Erythroblast (primary cell): ENCODE measurements around the gene KCNQ2.

Source experiments
- DNase-seq, 2 experiments: peaks; one replicate each; lab custom pipeline; 2025; lab: John Stamatoyannopoulos, UW
- GATA1 ChIP-seq: IDR thresholded peaks from 2 replicates; pipeline ENCODE4 v1.6.1; 2011; ENCODE audit warnings: low read depth, mild to moderate bottlenecking, control low read depth, low read length, moderate library complexity
- POLR2A ChIP-seq: IDR thresholded peaks from 2 replicates; pipeline ENCODE4 v1.6.1; 2011; ENCODE audit warnings: mild to moderate bottlenecking, low read length

KCNQ2 gene

GRCh38 chr20:63429992-63430391 lies 42.5 kb downstream of the KCNQ2 start:
- DNase-seq: no peak
- no peak for TF ChIP-seq POLR2A
- no peak for TF ChIP-seq GATA1

- TF ChIP-seq POLR2A: no peak
- TF ChIP-seq GATA1: no peak
Observed at GRCh38 chr20:63428906-63429575, 43.4 kb downstream of the KCNQ2 start.

GRCh38 chr20:63427724-63428330 lies 44.6 kb downstream of the KCNQ2 start:
- DNase-seq: no peak
- no peak for TF ChIP-seq GATA1
- TF ChIP-seq POLR2A: no peak

More at GRCh38 chr20:63428906-63429575, 43.4 kb downstream of the KCNQ2 start:
- no peak for DNase-seq

GRCh38 chr20:63427206-63427605 lies 45.2 kb downstream of the KCNQ2 start:
- TF ChIP-seq POLR2A (no peak), GATA1 (no peak)
- DNase-seq: no peak

GRCh38 chr20:63425846-63426485 lies 46.5 kb downstream of the KCNQ2 start:
- DNase-seq: no peak
- TF ChIP-seq POLR2A (no peak), GATA1 (no peak)

GRCh38 chr20:63424613-63425012 lies 47.8 kb downstream of the KCNQ2 start:
- TF ChIP-seq GATA1 (no peak), POLR2A (no peak)
- DNase-seq: no peak

GRCh38 chr20:63423751-63424150 lies 48.7 kb downstream of the KCNQ2 start:
- DNase-seq: no peak
- TF ChIP-seq POLR2A (no peak), GATA1 (no peak)

- TF ChIP-seq GATA1: no peak
- no peak for TF ChIP-seq POLR2A
- DNase-seq: no peak
Observed at GRCh38 chr20:63422653-63423052, 49.8 kb downstream of the KCNQ2 start.

- no peak for TF ChIP-seq POLR2A
- no peak for TF ChIP-seq GATA1
- DNase-seq: no peak
Observed at GRCh38 chr20:63421913-63422312, 50.5 kb downstream of the KCNQ2 start.

- DNase-seq: no peak
- TF ChIP-seq GATA1 (no peak), POLR2A (no peak)
Observed at GRCh38 chr20:63421094-63421692, 51.3 kb downstream of the KCNQ2 start.

GRCh38 chr20:63420359-63421093 lies 51.9 kb downstream of the KCNQ2 start:
- TF ChIP-seq POLR2A: no peak
- no peak for TF ChIP-seq GATA1
- no peak for DNase-seq

- TF ChIP-seq POLR2A (no peak), GATA1 (no peak)
- no peak for DNase-seq
Observed at GRCh38 chr20:63419299-63419698, 53.2 kb downstream of the KCNQ2 start.

GRCh38 chr20:63418617-63419016 lies 53.8 kb downstream of the KCNQ2 start:
- no peak for DNase-seq

More at GRCh38 chr20:63418617-63419016, 53.8 kb downstream of the KCNQ2 start:
- TF ChIP-seq GATA1: no peak
- TF ChIP-seq POLR2A: no peak
